ENCODE measurements around the gene CCDC194. TPM values are rescaled to one million over a fixed set of nuclear protein-coding genes. Genes with fewer than 3 reads are reported as not detected.
"Not testable (repeated sequence)": the region's sequence is repeated elsewhere in the genome, so short reads cannot be mapped to it uniquely, and the experiment has no call there.

Gene CCDC194
- total RNA-seq, 1 donor from 2014 or later = not detected

DNA sequence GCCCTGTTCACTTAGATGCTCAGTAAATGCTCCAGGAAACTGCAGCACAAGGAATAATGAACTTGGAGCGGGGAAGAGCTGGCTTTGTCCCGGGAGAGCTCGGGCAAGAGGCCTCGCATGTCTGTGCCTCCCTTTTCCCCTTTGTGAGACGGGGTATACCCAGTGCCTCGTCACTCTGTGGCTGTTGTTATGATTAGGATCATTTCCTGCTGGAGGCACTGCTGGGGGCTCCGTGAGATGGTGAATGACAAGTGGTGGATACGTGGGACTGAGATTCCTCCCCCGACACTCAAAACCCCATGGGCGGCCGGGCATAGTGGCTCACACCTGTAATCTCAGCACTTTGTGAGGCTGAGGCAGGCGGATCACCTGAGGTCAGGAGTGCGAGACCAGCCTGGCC, 15.7 kb downstream of the CCDC194 start:
- Mint-ChIP-seq H3K4me1 (peaks cover 35% of the 10 kb centered on the region), H3K9me3 (peaks cover 3% of the 10 kb centered on the region), H3K4me3 (no peak overlapping the region), H3K36me3 (ENCODE audit: low read depth) (no peaks in the 10 kb centered on the region), H3K27ac (ENCODE audit: unreplicated experiment) (no peak overlapping the region), H3K27me3 (ENCODE audit: low read depth) (no peaks in the 10 kb centered on the region)
- no peak for DNase-seq (ENCODE audit: low read depth, low spot score)
- TF ChIP-seq, protein P1, sequence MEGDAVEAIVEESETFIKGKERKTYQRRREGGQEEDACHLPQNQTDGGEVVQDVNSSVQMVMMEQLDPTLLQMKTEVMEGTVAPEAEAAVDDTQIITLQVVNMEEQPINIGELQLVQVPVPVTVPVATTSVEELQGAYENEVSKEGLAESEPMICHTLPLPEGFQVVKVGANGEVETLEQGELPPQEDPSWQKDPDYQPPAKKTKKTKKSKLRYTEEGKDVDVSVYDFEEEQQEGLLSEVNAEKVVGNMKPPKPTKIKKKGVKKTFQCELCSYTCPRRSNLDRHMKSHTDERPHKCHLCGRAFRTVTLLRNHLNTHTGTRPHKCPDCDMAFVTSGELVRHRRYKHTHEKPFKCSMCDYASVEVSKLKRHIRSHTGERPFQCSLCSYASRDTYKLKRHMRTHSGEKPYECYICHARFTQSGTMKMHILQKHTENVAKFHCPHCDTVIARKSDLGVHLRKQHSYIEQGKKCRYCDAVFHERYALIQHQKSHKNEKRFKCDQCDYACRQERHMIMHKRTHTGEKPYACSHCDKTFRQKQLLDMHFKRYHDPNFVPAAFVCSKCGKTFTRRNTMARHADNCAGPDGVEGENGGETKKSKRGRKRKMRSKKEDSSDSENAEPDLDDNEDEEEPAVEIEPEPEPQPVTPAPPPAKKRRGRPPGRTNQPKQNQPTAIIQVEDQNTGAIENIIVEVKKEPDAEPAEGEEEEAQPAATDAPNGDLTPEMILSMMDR (conservative IDR thresholded peaks at IDR 0.05) = no peak

DNA sequence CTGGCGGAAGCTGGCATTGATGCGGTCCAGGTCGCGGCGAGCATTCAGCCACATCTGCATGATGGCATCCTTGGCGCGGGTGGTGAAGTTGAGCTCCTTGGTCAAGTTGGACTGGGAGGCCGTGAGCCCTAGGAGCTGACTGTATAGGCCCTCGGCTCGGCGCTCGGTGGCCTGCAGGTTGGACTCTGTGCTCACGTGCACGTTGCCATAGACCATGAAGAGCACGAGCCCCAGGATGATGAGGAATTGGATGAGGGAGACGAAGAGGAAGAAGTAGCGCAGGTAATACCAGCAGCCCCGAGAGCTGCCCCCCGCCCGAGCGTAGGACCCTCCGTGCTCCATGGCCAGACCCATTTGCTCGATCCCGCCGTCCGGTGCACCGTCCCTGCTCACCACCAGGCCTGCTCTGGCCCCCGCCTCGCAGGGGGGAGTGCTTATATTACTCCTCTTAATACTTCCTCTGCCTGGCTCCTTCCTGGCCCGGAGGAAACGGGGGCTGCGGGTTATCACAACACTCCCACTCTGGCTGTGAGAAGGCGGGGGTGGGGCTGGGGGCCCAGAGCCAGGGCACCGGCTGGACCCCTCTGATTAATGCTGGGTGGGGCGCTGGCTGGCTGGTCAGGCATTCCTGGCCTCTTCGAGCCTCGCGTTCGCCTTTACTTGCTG, 16.9 kb downstream of the CCDC194 start, which contains the start of gene PLVAP:
Gene PLVAP (minus strand): TSS at position 408 of the 666 bp plus-strand sequence. CDS start 54 bp downstream, at position 354.
- Mint-ChIP-seq H3K4me1 (peaks cover 28% of the 10 kb centered on the region), H3K27ac (ENCODE audit: unreplicated experiment) (no peak within 1 kb of the TSS), H3K4me3 (no peak within 1 kb of the TSS), H3K9me3 (peaks cover 3% of the 10 kb centered on the region), H3K27me3 (ENCODE audit: low read depth) (no peaks in the 10 kb centered on the region), H3K36me3 (ENCODE audit: low read depth) (no peaks in the 10 kb centered on the region)
- DNase-seq (ENCODE audit: low read depth, low spot score) = no peak
- TF ChIP-seq, protein P1 (conservative IDR thresholded peaks at IDR 0.05) = no peak

DNA sequence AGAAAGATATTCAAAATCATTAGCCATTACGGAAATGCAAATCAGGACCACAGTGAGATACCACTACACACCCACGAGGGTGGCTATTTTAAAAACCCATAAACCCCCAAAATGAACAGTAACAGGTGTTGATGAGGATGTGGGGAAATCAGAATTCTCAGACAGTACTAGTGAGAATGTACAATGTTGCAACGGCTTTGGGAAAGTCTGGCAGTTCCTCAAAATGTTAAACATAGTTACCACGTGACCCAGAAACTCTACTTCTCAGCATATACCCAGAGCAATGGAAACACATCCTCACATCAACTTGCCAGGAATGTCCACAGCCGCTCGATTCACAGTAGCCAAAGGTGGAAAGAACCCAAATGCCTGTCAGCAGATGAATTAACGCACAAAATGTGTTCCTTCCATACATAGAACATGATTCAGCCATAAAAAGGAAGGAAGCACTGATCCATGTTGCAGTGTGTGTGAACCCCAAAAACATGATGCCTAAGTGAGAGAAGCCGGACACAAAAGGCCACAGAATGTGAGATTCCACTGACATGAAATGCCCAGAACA, 23.9 kb downstream of the CCDC194 start:
- Mint-ChIP-seq H3K9me3 (no peaks in the 10 kb centered on the region), H3K36me3 (ENCODE audit: low read depth) (no peaks in the 10 kb centered on the region), H3K27ac (ENCODE audit: unreplicated experiment) (peak overlapping the region; percentile 25), H3K4me3 (no peak overlapping the region), H3K27me3 (ENCODE audit: low read depth) (no peaks in the 10 kb centered on the region), H3K4me1 (peaks cover 4% of the 10 kb centered on the region)
- TF ChIP-seq, protein P1 (conservative IDR thresholded peaks at IDR 0.05) = no peak
- DNase-seq (ENCODE audit: low read depth, low spot score) = no peak

DNA sequence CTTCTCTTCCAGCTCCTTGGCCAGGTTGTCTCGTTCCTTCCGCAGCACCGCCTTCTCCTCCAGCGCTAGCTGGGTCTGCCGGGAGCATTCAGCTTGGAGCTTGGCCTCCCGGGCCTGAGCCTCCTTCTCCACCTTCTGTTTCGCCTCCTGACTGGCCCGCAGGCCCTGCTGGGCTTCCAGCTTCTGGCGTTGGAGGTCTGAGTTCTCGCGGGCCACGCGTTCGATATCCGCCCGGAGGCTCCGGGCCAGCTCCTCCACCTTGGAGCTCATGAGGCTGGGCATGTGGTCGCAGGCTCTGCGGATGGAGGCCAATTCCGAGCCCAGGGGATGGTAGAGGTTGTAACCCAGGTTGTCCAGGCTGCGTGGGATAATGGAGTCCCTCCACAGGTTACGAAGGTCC, 28.6 kb downstream of the CCDC194 start:
- Mint-ChIP-seq H3K27me3 (ENCODE audit: low read depth) (no peaks in the 10 kb centered on the region), H3K27ac (ENCODE audit: unreplicated experiment) (no peak overlapping the region)

DNA sequence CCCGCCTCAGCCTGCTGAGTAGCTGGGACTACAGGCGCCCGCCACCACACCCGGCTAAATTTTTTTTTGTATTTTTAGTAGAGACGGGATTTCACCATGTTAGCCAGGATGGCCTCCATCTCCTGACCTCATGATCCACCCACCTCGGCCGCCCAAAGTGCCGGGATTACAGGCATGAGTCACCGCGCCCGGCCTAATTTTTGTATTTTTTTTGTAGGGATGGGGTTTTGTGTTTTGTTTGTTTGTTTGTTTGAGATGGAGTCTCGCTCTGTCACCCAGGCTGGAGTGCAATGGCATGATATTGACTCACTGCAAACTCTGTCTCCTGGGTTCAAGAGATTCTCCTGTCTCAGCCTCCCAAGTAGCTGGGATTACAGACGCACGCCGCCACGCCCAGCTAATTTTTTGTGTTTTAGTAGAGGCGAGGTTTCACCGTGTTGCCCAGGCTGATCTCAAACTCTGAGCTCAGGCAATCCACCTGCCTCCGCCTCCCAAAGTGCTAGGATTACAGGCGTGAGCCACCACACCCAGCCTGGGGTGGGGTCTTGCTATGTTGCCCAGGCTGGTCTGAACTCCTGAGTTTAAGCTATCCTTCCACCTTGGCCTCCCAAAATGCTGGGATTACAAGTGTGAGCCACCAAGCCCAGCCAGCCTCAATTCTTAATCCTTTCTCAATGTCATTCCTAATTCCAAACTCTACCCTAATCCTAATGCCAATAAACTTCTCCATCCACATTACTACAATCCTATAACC, 30.0 kb downstream of the CCDC194 start:
- not testable (repeated sequence) for H3K4me3 Mint-ChIP-seq; H3K9me3 Mint-ChIP-seq; H3K4me1 Mint-ChIP-seq; H3K36me3 Mint-ChIP-seq (ENCODE audit: low read depth); H3K27me3 Mint-ChIP-seq (ENCODE audit: low read depth); DNase-seq (ENCODE audit: low read depth, low spot score)
- H3K27ac Mint-ChIP-seq (ENCODE audit: unreplicated experiment) = peak overlapping the region; percentile 35

More for the DNA sequence above, 28.6 kb downstream of the CCDC194 start:
- Mint-ChIP-seq H3K36me3 (ENCODE audit: low read depth) (no peaks in the 10 kb centered on the region), H3K9me3 (peaks cover 3% of the 10 kb centered on the region), H3K4me1 (peaks cover 3% of the 10 kb centered on the region), H3K4me3 (no peak overlapping the region)
- TF ChIP-seq, protein P1 (conservative IDR thresholded peaks at IDR 0.05) = no peak
- DNase-seq (ENCODE audit: low read depth, low spot score) = no peak
